Sigmoid colon (tissue), 7 donors: ENCODE data around the gene NHEJ1. TPM values are rescaled to one million over a fixed set of nuclear protein-coding genes. Genes with fewer than 3 reads are reported as not detected.

Source experiments
- DNase-seq: peaks from one replicate; pipeline ENCODE4 v3.0.0-alpha.2; 2019
- H3K27ac ChIP-seq, 4 donors: fragments of 200-600 bp; sonication (generic); one replicate each; pipeline ENCODE4 v1.5.1; 2016 to 2019; ENCODE audit warnings: mild to moderate bottlenecking in 1 of 4
- H3K27me3 ChIP-seq, 3 donors: fragments of 200-600 bp; sonication (generic); one replicate each; pipeline ENCODE4 v1.5.1; 2019; ENCODE audit warnings: mild to moderate bottlenecking in 1 of 3
- H3K36me3 ChIP-seq, 4 donors: fragments of 200-600 bp; sonication (generic); one replicate each; pipeline ENCODE4 v1.5.1; 2016 to 2019
- H3K4me1 ChIP-seq, 4 donors: fragments of 200-600 bp; sonication (generic); one replicate each; pipeline ENCODE4 v1.5.1; 2017 to 2019
- H3K4me3 ChIP-seq, 4 donors: fragments of 200-600 bp; sonication (generic); one replicate each; pipeline ENCODE4 v1.5.1; 2017 to 2019; ENCODE audit warnings: mild to moderate bottlenecking in 2 of 4, moderate library complexity in 1 of 4
- H3K9me3 ChIP-seq, 4 donors: fragments of 200-600 bp in 3 of 4; sonication (generic) in 3 of 4; one replicate each; pipeline versions ENCODE4 v1.5.1 to v1.6.1; 2013 to 2019
- CTCF ChIP-seq, 4 experiments: fragments of 450-650 bp in 3 of 4; fragments of 200-600 bp in 1 of 4; IDR thresholded peaks; one replicate each; pipeline ENCODE4 v1.5.1; 2016 to 2019; ENCODE audit warnings: antibody characterized with exemption in 4 of 4, mild to moderate bottlenecking in 3 of 4, moderate library complexity in 2 of 4
- EP300 ChIP-seq, 4 donors: sonication (generic); formaldehyde crosslinking; IDR thresholded peaks; one replicate each; pipeline ENCODE4 v1.6.1; 2017; ENCODE audit warnings: antibody characterized with exemption in 4 of 4
- POLR2A ChIP-seq, 2 donors: fragments of 450-650 bp; IDR thresholded peaks; one replicate each; pipeline ENCODE4 v1.6.1; 2016; ENCODE audit warnings: antibody characterized with exemption in 2 of 2, mild to moderate bottlenecking in 2 of 2, moderate library complexity in 2 of 2
- POLR2AphosphoS5 ChIP-seq, 4 donors: sonication (generic); formaldehyde crosslinking; IDR thresholded peaks; one replicate each; pipeline ENCODE4 v1.6.1; 2017; ENCODE audit warnings: antibody characterized with exemption in 4 of 4
- WGBS, 2 donors: extraction: QIAGEN DNeasy Blood & Tissue Kit; methylation state at CpG; one replicate each; pipeline ENCODE4 v1.1.7; 2013; 5-methylcytosine and 5-hydroxymethylcytosine counted together
- intact Hi-C: fragments of 100-400 bp; cut with DNase I; formaldehyde crosslinking; loops from one replicate; pipeline ENCODE4 v1.15.1; 2023
- polyA plus RNA-seq, 3 donors: library from polyadenylated mRNA; stranded (reverse); fragments of 200-250 nt; gene quantifications; one replicate each; pipeline ENCODE4 v1.2.3, GENCODE V29; 2013
- total RNA-seq, 4 donors: library from RNA; depleted of rRNA; stranded (reverse); fragments of >200 nt; gene quantifications; one replicate each; pipeline ENCODE4 v1.1.0, GENCODE V29; 2016
- donor health status: healthy with polysubstance abuse.
- donor health status: Bipolar disorder and iron deficiency.
- donor health status: healthy.

Gene NHEJ1
- total and polyA plus RNA-seq, 7 donors: 15.1 to 60.1 (median 22.5) TPM

GRCh38 chr2:219175486-219175885 is 14.9 kb upstream of the NHEJ1 start:
- Histone ChIP-seq H3K36me3 (peaks cover 6 to 45% (median 27%) of the 10 kb centered on the region in 4 donors), H3K9me3 (no peaks in the 10 kb centered on the region), H3K27me3 (no peaks in the 10 kb centered on the region), H3K27ac (peak overlapping the region in 3 of 4 donors; percentile 91 to 95 (median 92)), H3K4me1 (peaks cover 2 to 50% (median 43%) of the 10 kb centered on the region in 4 donors), H3K4me3 (peak overlapping the region in 2 of 4 donors; percentile 77 to 97)
- WGBS, 2 donors: 74 to 87% methylated on average over 7 of the region's 7 CpGs
- TF ChIP-seq EP300 (IDR thresholded peaks at IDR 0.05) (no peak), CTCF (IDR thresholded peaks at IDR 0.05) (no peak), POLR2AphosphoS5 (IDR thresholded peaks at IDR 0.05) (no peak), POLR2A (IDR thresholded peaks at IDR 0.05) (no peak)
- peak; percentile 36 for DNase-seq
- intact Hi-C loops: loop anchor here (5.0 kb wide), 2 partner anchors 122 to 212 kb away; partner anchors contain the start of gene DNPEP

- no peak for TF ChIP-seq POLR2AphosphoS5 (IDR thresholded peaks at IDR 0.05)
- no peak for TF ChIP-seq CTCF (IDR thresholded peaks at IDR 0.05)
- no peak for TF ChIP-seq POLR2A (IDR thresholded peaks at IDR 0.05)
- no peak for TF ChIP-seq EP300 (IDR thresholded peaks at IDR 0.05)
- no peak overlapping the region for H3K27ac ChIP-seq
- H3K27me3 ChIP-seq: no peaks in the 10 kb centered on the region
- H3K4me3 ChIP-seq: no peak overlapping the region
- DNase-seq: peak; percentile 55
- H3K9me3 ChIP-seq: no peaks in the 10 kb centered on the region
- 87 to 89% methylated on average over 7 of the region's 7 CpGs for WGBS, 2 donors
- intact Hi-C loops: loop anchor here (5.0 kb wide), 2 partner anchors 122 to 212 kb away; partner anchors contain the start of gene DNPEP
- H3K4me1 ChIP-seq: peaks cover 2 to 46% (median 40%) of the 10 kb centered on the region in 4 donors
- H3K36me3 ChIP-seq: peaks cover 0 to 39% (median 22%) of the 10 kb centered on the region in 4 donors
Measured at GRCh38 chr2:219174801-219175200, 14.2 kb upstream of the NHEJ1 start.

GRCh38 chr2:219174146-219174545 is 13.5 kb upstream of the NHEJ1 start:
- Histone ChIP-seq H3K4me1 (peaks cover 2 to 40% (median 34%) of the 10 kb centered on the region in 4 donors), H3K4me3 (no peak overlapping the region), H3K27ac (no peak overlapping the region), H3K27me3 (no peaks in the 10 kb centered on the region), H3K9me3 (no peaks in the 10 kb centered on the region), H3K36me3 (peaks cover 0 to 35% (median 22%) of the 10 kb centered on the region in 4 donors)
- 84 to 94% methylated on average over 3 of the region's 3 CpGs for WGBS, 2 donors
- intact Hi-C loops: no loop called here
- no peak for TF ChIP-seq POLR2A (IDR thresholded peaks at IDR 0.05)
- no peak for TF ChIP-seq POLR2AphosphoS5 (IDR thresholded peaks at IDR 0.05)
- TF ChIP-seq CTCF (IDR thresholded peaks at IDR 0.05): no peak
- TF ChIP-seq EP300 (IDR thresholded peaks at IDR 0.05): no peak
- DNase-seq: no peak

- TF ChIP-seq EP300 (IDR thresholded peaks at IDR 0.05) (no peak), CTCF (IDR thresholded peaks at IDR 0.05) (no peak), POLR2A (IDR thresholded peaks at IDR 0.05) (no peak)
- Histone ChIP-seq H3K9me3 (no peaks in the 10 kb centered on the region), H3K4me3 (no peak overlapping the region), H3K27ac (no peak overlapping the region), H3K4me1 (peaks cover 2 to 33% (median 28%) of the 10 kb centered on the region in 4 donors), H3K36me3 (peaks cover 0 to 35% (median 22%) of the 10 kb centered on the region in 4 donors), H3K27me3 (no peaks in the 10 kb centered on the region)
- intact Hi-C loops: no loop called here
- DNase-seq: no peak
- 90 to 94% methylated on average over 6 of the region's 6 CpGs for WGBS, 2 donors
Measured at GRCh38 chr2:219173176-219173575, 12.6 kb upstream of the NHEJ1 start.
